Loucy (cell line): ENCODE data around the gene IQSEC1.
A peak's percentile ranks its signal among the peaks of the same experiment; 100 is the strongest.

Source experiments
- H2AFZ ChIP-seq: fragments of 200-600 bp; sonication (generic); 2 replicates; pipeline ENCODE4 v1.6.0; 2016; ENCODE audit warnings: antibody characterized with exemption, mild to moderate bottlenecking, low read length, moderate library complexity
- H3F3A ChIP-seq: fragments of 200-600 bp; 2 replicates; pipeline ENCODE4 v1.6.0; 2016; ENCODE audit warnings: antibody characterized with exemption, low read depth, mild to moderate bottlenecking
- H3K27me3 ChIP-seq: fragments of 200-600 bp; sonication (generic); 2 replicates; pipeline ENCODE4 v1.6.1; 2014; ENCODE audit warnings: low read length, mild to moderate bottlenecking; ENCODE audit not compliant: insufficient read depth, poor library complexity, severe bottlenecking
- H3K36me3 ChIP-seq: fragments of 200-600 bp; sonication (generic); 2 replicates; pipeline ENCODE4 v1.6.1; 2016; ENCODE audit warnings: low read length; ENCODE audit not compliant: insufficient read depth
- H3K4me1 ChIP-seq: fragments of 200-600 bp; sonication (generic); 2 replicates; pipeline ENCODE4 v1.5.1; 2014; ENCODE audit warnings: low read length, mild to moderate bottlenecking; ENCODE audit not compliant: insufficient read depth, poor library complexity, severe bottlenecking
- H3K4me2 ChIP-seq: fragments of 200-600 bp; sonication (generic); 2 replicates; pipeline ENCODE4 v1.6.0; 2014; ENCODE audit warnings: antibody characterized with exemption, low read length, low read depth, mild to moderate bottlenecking; ENCODE audit not compliant: poor library complexity, severe bottlenecking
- H3K4me3 ChIP-seq: fragments of 200-600 bp; sonication (generic); 2 replicates; pipeline ENCODE4 v1.5.1; 2014; ENCODE audit warnings: low read length, mild to moderate bottlenecking, mixed read lengths; ENCODE audit not compliant: poor library complexity, severe bottlenecking
- H3K79me2 ChIP-seq: fragments of 200-600 bp; sonication (generic); 2 replicates; pipeline ENCODE4 v1.6.1; 2014; ENCODE audit warnings: low read length; ENCODE audit not compliant: insufficient read depth
- H3K9ac ChIP-seq: fragments of 200-600 bp; sonication (generic); 2 replicates; pipeline ENCODE4 v1.6.0; 2014; ENCODE audit warnings: mild to moderate bottlenecking, low read depth, low read length, moderate library complexity; ENCODE audit not compliant: poor library complexity, severe bottlenecking
- H3K9me2 ChIP-seq: fragments of 200-600 bp; sonication (generic); replicated peaks from 2 replicates; pipeline ENCODE4 v1.6.1; 2016; ENCODE audit warnings: low read depth, low read length, mixed read lengths
- H3K9me3 ChIP-seq: fragments of 200-600 bp; sonication (generic); 2 replicates; pipeline ENCODE4 v1.6.1; 2014; ENCODE audit warnings: mild to moderate bottlenecking, antibody characterized with exemption, low read length, low read depth; ENCODE audit not compliant: insufficient read depth
- H4K20me1 ChIP-seq: fragments of 200-600 bp; sonication (generic); 2 replicates; pipeline ENCODE4 v1.6.0; 2014; ENCODE audit warnings: antibody characterized with exemption, low read length, mild to moderate bottlenecking; ENCODE audit not compliant: insufficient read depth, poor library complexity, severe bottlenecking
- CTCF ChIP-seq: fragments of 200-600 bp; sonication (generic); conservative IDR thresholded peaks from 2 replicates; pipeline ENCODE4 v1.5.1; 2014; ENCODE audit warnings: mild to moderate bottlenecking, antibody characterized with exemption, low read length
- EZH2phosphoT487 ChIP-seq: fragments of 200-600 bp; IDR thresholded peaks from 2 replicates; pipeline ENCODE4 v1.6.1; 2018; ENCODE audit warnings: antibody characterized with exemption, mild to moderate bottlenecking, moderate library complexity, borderline replicate concordance

IQSEC1 gene

GRCh38 chr3:13075986-13076654, 2.9 kb upstream of the IQSEC1 start:
- no peak overlapping the region for H3K9ac ChIP-seq
- peaks cover 36% of the 10 kb centered on the region for H3K79me2 ChIP-seq
- no peak for TF ChIP-seq EZH2phosphoT487
- no peak for TF ChIP-seq CTCF
- H4K20me1 ChIP-seq, result no peaks in the 10 kb centered on the region
- no peaks in the 10 kb centered on the region for H3K27me3 ChIP-seq
- no peaks in the 10 kb centered on the region for H3K9me2 ChIP-seq
- no peak overlapping the region for H3K4me3 ChIP-seq
- no peaks in the 10 kb centered on the region for H3K9me3 ChIP-seq
- peaks cover 63% of the 10 kb centered on the region for H3K4me1 ChIP-seq
- H3K36me3 ChIP-seq, result no peaks in the 10 kb centered on the region
- no peak overlapping the region for H2AFZ ChIP-seq
- no peaks in the 10 kb centered on the region; the same call in 1 of the 2 replicates for H3F3A ChIP-seq
- no peak overlapping the region for H3K4me2 ChIP-seq

- no peak overlapping the region for H3K9ac ChIP-seq
- no peak for TF ChIP-seq CTCF
- no peak for TF ChIP-seq EZH2phosphoT487
- H3K4me3 ChIP-seq, result no peak overlapping the region
- no peaks in the 10 kb centered on the region for H3K36me3 ChIP-seq
- no peak overlapping the region for H3K4me2 ChIP-seq
- H3K27me3 ChIP-seq, result no peaks in the 10 kb centered on the region
- H2AFZ ChIP-seq, result no peak overlapping the region
- H3K79me2 ChIP-seq, result peaks cover 44% of the 10 kb centered on the region
- no peaks in the 10 kb centered on the region; the same call in 1 of the 2 replicates for H3F3A ChIP-seq
- no peaks in the 10 kb centered on the region for H3K9me3 ChIP-seq
- H4K20me1 ChIP-seq, result no peaks in the 10 kb centered on the region
- H3K4me1 ChIP-seq, result peaks cover 65% of the 10 kb centered on the region
- H3K9me2 ChIP-seq, result no peaks in the 10 kb centered on the region
These were observed 2.1 kb upstream of the IQSEC1 start for GRCh38 chr3:13075318-13075717.

GRCh38 chr3:13074006-13074375, 762 bp upstream of the IQSEC1 start:
- H3K4me1 ChIP-seq, result peaks cover 64% of the 10 kb centered on the region
- no peaks in the 10 kb centered on the region for H3K9me2 ChIP-seq
- H3K36me3 ChIP-seq, result no peaks in the 10 kb centered on the region
- no peak for TF ChIP-seq CTCF
- no peak for TF ChIP-seq EZH2phosphoT487
- no peaks in the 10 kb centered on the region for H3K27me3 ChIP-seq
- no peaks in the 10 kb centered on the region for H4K20me1 ChIP-seq
- no peaks in the 10 kb centered on the region for H3K9me3 ChIP-seq
- no peak overlapping the region for H2AFZ ChIP-seq
- peaks cover 43% of the 10 kb centered on the region for H3K79me2 ChIP-seq
- H3K9ac ChIP-seq, result no peak overlapping the region
- H3K4me2 ChIP-seq, result peak overlapping the region; percentile 91
- H3F3A ChIP-seq, result no peaks in the 10 kb centered on the region; the same call in 1 of the 2 replicates
- peak overlapping the region; percentile 70 for H3K4me3 ChIP-seq
